Peyer's patch (tissue), 4 donors: ENCODE results near the gene ZNF761.
"Not testable (repeated sequence)": the region's sequence is repeated elsewhere in the genome, so short reads cannot be mapped to it uniquely, and the experiment has no call there.

Experiments
- POLR2A ChIP-seq, 2 donors: fragments of 450-650 bp; IDR thresholded peaks; one replicate each; pipeline ENCODE4 v1.5.1; 2017; ENCODE audit warnings: antibody characterized with exemption in 2 of 2, mild to moderate bottlenecking in 2 of 2, moderate library complexity in 2 of 2
- TF ChIP-seq, protein P1 (sequence below), 6 experiments: fragments of 450-650 bp in 4 of 6; fragments of 200-600 bp in 2 of 6; sonication (generic) in 1 of 6; IDR thresholded peaks; one replicate each; pipeline ENCODE4 v1.5.1; 2017 to 2019; ENCODE audit warnings: antibody characterized with exemption in 6 of 6, mild to moderate bottlenecking in 3 of 6, moderate library complexity in 1 of 6

DNA sequence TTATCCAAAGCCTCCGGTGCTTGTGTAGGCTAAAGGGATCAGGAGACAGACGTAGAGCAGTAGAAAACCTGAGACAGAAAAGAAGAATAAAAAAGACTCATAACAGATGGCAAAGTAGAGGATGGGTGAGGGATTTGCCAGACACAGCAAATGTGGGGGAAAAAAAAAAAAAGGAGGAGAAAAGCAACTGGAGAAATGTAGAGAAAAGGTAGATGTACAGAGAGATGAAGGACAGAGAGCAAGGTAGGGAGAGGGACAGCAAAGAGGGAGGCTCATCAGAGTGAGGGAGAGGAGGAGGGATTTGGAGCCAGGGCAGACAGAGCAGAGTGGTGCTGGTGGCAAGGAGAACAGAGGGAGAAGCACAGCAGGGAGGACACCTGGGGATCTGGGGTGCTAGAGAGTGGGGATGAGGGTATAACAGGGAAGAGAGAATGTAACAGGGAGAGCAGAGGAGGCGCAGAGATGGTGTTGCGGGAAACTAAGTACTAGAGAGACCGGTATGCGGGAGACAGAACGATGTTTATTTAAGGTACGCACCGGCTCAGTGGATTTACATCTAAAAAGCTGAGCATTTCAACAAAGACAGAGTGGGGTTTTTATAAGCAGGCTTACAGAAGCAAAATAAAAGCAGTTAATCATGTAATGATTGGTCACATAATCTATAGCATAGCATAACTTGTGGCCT lies 35.8 kb upstream of the ZNF761 start:
- TF ChIP-seq, protein P1, sequence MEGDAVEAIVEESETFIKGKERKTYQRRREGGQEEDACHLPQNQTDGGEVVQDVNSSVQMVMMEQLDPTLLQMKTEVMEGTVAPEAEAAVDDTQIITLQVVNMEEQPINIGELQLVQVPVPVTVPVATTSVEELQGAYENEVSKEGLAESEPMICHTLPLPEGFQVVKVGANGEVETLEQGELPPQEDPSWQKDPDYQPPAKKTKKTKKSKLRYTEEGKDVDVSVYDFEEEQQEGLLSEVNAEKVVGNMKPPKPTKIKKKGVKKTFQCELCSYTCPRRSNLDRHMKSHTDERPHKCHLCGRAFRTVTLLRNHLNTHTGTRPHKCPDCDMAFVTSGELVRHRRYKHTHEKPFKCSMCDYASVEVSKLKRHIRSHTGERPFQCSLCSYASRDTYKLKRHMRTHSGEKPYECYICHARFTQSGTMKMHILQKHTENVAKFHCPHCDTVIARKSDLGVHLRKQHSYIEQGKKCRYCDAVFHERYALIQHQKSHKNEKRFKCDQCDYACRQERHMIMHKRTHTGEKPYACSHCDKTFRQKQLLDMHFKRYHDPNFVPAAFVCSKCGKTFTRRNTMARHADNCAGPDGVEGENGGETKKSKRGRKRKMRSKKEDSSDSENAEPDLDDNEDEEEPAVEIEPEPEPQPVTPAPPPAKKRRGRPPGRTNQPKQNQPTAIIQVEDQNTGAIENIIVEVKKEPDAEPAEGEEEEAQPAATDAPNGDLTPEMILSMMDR (IDR thresholded peaks at IDR 0.05): not testable (repeated sequence)
- not testable (repeated sequence) for TF ChIP-seq POLR2A (IDR thresholded peaks at IDR 0.05)
